Measurements from ENCODE around the gene CARS2.

DNA sequence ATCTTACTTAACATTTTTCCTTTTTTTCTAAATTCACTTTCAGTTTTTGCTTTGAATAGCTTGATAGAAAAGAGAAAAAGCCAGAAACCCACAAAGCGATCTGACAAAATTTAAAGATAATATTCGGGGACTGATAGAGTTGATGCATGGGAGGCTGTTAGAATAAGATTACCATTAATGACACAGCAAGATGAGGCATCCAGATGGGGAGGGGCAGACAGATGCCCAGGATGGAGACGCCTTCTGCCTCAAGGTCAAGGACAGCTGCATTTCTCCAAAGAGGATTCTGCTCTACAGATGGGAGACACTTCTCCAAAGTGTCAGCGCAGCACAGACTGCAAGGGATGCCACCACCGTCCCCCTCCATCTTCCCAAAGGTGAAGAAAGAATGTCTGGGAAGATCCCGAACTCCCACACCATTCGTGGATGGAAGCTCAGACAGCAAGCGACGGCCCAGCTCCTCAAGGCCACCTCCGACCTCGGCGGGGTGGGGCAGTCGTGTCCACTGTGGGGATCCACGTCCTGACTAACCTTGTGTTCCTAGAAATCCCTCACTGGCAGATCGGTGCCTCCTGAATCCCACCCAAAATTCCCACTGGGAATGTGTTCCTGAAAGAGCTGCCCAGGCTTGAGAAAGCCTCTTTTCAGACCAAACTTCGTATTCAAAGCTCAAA, 57.6 kb downstream of the CARS2 start:
- TF ChIP-seq EZH2 (IDR thresholded peaks at IDR 0.05; ENCODE audit: insufficient read depth, poor library complexity, severe bottlenecking), result no peak
- no peak for TF ChIP-seq EZH2phosphoT487 (IDR thresholded peaks at IDR 0.05; ENCODE audit: insufficient read depth, low read depth)
